ENCODE results near the gene SWT1.

SWT1 gene, protein sequence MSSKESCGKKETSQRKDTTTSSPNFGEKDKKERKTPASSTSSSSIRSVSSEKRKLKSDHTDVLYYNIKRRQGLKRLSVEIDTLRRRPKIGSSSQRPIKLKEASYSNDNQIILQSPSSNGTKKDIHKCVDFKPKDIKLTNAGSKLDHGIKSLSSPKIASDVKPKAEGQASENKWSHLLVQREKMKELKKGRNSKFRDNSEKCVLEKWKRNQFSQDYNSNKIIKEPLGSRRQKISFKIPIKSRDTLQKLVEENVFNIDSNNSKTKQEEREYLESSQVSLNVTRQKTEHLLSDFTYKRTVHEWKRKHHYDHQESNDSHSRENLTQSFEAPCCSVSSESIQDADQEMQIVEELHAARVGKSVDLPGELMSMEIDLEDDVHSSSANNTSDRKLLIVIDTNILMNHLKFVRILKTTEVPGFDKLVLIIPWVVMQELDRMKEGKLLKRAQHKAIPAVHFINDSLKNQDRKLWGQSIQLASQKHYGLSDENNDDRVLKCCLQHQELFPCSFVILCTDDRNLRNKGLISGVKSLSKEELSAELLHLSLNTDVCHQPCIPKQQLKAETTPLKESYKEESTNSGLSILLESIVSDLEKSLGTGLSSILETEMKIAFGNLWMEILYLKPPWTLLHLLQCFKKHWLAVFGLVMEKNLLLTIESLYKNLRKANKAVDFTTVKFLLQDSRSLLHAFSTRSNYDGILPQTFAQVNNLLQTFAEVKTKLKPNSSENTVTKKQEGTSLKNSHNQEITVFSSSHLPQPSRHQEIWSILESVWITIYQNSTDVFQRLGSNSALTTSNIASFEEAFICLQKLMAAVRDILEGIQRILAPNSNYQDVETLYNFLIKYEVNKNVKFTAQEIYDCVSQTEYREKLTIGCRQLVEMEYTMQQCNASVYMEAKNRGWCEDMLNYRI

GRCh38 chr1:185156854-185157598, at the start of gene SWT1, which contains the start of gene TRMT1L:
SWT1 (plus strand) TSS chr1:185157167; CDS start chr1:185160842, 3,675 bp downstream.
TRMT1L (minus strand) TSS chr1:185156953; CDS start chr1:185156712, 241 bp downstream.
- DNase-seq (ENCODE audit: low read depth in 2 of 2, low spot score in 1 of 2) = peak; percentile 96 to 97

- no peak for DNase-seq (ENCODE audit: low read depth in 2 of 2, low spot score in 1 of 2)
Observed at GRCh38 chr1:185108321-185108720, 48.6 kb upstream of the SWT1 start.

- no peak for DNase-seq (ENCODE audit: low read depth in 2 of 2, low spot score in 1 of 2)
Observed at GRCh38 chr1:185110145-185110544, 46.8 kb upstream of the SWT1 start.

- no peak for DNase-seq (ENCODE audit: low read depth in 2 of 2, low spot score in 1 of 2)
Observed at GRCh38 chr1:185111873-185112272, 45.1 kb upstream of the SWT1 start.

DNA sequence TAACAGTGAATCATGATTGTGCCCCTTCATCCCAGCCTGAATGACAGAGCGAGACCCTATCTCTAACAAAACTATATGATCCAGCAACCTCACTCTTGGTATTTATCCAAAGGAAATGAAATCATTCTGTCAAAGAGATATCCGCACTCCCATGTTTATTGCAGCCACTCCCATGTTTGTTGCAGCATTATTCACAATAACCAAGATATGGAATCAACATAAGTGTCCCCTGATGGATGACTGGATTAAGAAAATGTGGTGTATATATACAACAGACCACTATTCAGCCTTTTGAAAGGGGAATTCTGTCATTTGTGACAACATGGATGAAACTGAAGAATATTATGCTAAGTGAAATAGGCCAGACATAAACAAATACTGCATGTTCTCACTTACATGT, 44.6 kb upstream of the SWT1 start:
- no peak for DNase-seq (ENCODE audit: low read depth in 2 of 2, low spot score in 1 of 2)

DNA sequence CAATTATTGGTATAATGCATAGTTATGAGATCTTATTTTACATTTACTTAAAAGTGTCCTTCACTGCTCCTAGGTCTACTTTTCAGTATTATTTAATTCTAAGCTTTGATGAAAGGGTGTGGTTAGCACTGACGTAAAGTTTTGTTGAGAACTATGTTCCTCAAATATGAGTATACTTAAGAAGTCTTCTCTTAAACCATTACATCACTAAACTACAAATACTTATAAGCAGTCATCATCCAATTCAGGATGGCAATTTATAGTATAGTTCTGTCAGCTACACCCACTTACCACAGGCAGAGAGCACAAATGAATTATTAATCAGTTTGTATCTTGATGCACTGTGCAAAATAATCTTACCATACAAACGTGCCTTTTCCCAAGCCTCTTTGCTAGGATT, 27.3 kb upstream of the SWT1 start:
- no peak for DNase-seq (ENCODE audit: low read depth in 2 of 2, low spot score in 1 of 2)

DNA sequence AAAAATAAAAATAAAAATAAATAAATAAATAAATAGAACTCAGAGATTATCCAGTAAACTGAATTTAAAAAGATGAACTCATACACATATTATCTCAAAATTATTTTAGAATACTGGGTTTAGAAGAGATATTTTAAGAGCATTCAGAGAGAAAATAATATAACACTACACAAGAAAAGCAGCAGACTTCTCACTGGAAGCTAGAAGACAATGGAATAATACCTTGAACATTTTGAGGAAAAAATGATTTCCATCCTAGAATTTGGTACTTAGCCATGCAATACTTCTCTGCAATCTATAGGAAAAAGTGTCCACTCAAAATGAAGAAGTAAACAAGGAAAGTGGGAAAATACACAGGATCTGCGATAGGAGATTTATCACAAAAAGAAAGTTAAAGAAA, 24.4 kb upstream of the SWT1 start:
- DNase-seq (ENCODE audit: low read depth in 2 of 2, low spot score in 1 of 2) = no peak

DNA sequence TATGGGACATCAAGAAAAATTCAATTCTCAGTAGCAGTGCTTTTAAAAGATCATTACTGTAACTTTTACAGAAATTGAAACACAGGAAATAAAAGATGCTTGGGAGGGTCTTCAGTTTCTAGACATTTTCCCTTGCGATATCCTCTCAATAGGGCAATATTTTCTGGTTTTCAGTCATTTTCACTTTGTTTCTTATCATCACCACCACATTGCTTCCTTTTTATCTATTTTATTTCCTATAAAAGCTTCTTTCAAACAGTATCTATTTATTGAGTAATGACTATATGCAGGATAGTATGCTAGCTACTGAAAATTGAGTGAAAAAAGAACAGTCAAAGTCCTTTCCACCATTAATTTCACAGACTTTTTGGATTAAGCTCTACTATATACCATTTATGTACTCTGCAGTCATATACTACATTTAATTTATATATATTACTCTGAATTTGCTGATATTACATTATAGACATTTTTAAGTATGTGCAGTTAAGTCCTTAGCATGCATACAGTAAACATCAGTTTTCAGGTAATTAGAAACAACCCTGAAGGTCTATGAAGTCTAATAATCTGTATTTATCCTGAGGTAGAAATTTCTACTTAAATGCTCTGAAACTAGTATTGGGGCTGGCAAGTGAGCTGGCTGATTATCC, 18.9 kb upstream of the SWT1 start:
- no peak for DNase-seq (ENCODE audit: low read depth in 2 of 2, low spot score in 1 of 2)

- no peak for DNase-seq (ENCODE audit: low read depth in 2 of 2, low spot score in 1 of 2)
Observed at GRCh38 chr1:185139246-185139645, 17.7 kb upstream of the SWT1 start.

- no peak for DNase-seq (ENCODE audit: low read depth in 2 of 2, low spot score in 1 of 2)
Observed at GRCh38 chr1:185144233-185144632, 12.7 kb upstream of the SWT1 start.

GRCh38 chr1:185151215-185151614, 5.8 kb upstream of the SWT1 start:
- DNase-seq (ENCODE audit: low read depth in 2 of 2, low spot score in 1 of 2) = no peak

DNA sequence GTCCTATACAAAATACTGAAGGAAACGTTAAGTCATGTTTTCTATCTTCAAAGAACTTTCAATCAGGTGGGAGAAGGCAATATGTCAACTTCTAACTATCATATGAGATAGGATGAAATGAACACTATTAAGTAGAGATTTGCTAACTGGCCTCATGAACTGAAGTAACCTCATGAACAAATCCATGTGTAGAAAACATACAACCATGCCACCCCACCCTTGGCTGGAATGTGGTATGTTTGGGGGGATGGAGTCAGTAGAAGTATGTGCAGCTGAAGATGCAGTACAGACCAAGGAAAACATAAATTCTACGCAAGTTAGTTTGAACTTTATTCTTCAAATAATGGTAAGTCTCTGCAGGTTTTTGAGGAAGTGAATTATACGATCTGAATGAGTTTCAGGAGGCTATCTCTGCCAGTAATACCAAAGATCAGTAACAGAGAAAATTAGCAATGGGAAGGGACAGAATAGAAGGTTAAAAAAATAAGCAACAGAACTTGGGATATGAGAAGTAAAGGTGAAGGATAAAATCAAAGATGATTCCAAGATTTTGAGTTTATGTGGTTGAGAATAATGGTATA, 4.7 kb upstream of the SWT1 start:
- no peak for DNase-seq (ENCODE audit: low read depth in 2 of 2, low spot score in 1 of 2)

DNA sequence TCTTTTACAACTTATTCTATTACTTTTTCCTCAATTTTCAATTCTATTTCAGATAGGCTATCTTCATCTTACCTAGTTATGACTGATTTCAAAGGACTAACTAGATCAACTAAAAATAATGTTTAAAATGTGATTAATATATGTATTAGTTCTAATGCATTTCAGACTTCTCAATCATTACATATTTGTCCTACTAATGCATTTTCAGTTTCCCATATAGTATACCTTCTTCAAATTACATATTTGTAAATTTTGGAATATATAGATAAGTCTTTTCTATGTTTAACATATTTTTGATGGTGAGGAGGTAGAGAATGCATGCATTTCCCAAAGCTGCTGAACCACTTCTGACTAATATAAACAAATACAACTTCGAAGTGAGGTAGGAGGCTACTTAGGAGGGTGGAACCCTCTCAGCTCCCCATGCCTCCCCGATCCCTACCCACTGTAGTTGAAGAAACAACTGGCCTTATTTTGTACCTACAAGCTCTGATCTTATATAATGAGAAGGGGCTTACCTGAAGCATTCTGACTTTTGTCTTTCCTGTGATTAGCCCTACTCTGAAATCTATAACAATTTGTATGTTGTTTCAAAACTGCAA, 2.0 kb upstream of the SWT1 start:
- DNase-seq (ENCODE audit: low read depth in 2 of 2, low spot score in 1 of 2) = no peak

- DNase-seq (ENCODE audit: low read depth in 2 of 2, low spot score in 1 of 2) = no peak
Observed at GRCh38 chr1:185155600-185156287, 1.2 kb upstream of the SWT1 start.

DNA sequence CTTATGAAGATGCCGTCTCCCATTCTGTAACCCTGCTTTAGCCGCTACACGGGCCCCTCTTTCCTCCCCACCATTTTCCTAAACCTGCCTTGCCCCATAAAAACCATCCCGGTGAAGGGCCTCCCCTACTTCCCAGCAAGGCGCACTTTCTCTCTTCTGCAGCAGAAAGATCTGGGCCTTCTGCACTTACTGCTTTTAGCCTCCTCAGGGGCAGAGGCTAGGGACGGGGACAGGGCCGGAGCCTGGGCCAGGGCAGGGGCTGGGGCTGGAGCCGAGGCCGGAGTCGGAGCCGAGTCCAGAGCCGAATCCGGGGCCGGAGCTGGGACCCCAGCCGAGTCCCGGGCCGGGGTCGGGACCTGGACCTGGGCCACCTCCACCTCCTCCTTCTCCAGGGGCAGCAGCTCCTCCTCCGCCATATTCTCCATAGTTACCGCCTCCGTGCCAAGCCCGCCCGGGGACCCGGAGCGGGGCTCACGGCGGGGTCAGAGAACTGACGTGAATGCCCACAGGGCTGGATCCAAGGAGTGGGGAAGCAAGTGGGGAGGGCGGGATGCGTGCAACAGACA, 596 bp upstream of the SWT1 start:
- DNase-seq (ENCODE audit: low read depth in 2 of 2, low spot score in 1 of 2) = peak in 1 of 2 donors; percentile 5

DNA sequence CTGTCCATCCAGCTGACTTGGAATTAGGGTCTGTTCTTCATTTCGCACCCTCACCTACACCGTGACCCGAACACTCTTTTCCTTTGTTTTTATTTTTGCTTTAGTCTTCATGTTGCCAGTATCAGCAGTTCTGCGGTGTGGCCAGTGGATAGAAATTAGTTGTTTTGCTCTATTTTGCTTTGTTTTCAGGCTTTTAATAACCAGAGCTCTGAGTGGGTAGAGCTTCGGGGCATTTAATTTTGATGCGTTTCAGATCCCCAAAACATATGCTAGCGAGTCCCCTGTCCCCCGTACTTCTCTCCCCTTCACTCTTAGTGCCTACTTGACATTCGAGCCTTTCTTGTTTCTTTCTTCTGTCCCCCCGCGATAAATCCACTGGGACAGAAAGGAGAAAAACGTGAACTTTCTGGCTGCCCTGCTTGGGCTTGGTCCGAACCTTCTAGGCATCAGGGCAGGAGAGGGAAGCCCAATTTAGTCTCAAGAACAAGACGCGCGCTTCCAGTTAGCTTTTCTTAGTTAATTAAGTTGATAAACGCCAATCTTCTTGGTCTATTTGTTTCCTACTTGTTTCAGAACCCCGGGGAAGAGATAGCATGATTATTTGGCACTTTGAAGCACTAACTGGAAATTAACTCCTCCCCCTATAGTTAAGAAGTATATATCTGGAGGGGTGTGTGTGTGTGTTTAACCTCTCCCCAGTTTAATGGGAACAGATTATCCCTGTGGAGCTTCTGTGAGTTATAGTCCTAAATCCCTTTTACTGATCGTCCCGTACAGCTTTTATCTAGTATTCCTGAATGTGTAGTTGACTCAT, 839 bp downstream of the SWT1 start:
- no peak for DNase-seq (ENCODE audit: low read depth in 2 of 2, low spot score in 1 of 2)

DNA sequence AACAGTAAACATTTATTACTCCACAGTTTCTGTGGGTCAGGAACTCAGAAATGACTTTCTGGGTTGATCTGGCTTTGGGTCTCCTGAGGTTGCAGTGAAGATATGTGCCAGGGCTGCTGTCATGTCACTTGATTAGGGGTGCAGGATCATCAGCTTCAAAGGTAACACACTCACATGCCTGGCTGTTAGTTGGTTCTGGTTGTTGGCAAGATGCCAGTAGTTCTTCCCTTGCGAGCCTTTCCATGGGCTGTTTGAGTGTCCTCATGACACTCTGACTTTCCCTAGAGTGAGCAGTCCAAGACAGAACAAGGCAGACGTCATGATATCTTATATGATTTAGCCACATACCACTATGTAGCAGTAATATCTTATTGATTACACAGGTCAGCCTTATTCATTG, 1.8 kb downstream of the SWT1 start:
- no peak for DNase-seq (ENCODE audit: low read depth in 2 of 2, low spot score in 1 of 2)

DNA sequence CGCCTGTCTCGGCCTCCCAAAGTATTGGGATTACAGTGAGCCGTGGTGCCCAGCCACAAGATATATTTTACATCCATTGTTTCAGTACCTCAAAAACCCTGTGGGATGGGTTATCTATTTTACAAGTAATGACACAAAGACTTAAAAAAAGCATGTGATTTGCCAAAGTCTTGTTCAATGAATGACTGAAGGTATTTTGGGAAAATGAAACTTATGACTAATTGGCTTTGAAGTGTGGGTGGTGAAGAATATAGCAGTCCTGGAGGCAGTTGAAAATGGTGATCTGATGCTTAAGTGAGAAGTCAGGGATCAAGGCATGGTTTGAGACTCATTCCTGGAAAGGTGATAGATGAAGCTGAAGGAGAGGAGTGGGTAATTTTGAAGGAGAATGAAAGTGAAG, 3.0 kb downstream of the SWT1 start:
- DNase-seq (ENCODE audit: low read depth in 2 of 2, low spot score in 1 of 2) = no peak
